NCI-H1048 (cell line): ENCODE data around the gene SRRM2.

Experiments used
- DNase-seq: peaks from one replicate; lab custom pipeline; 2025; lab: John Stamatoyannopoulos, UW

Gene SRRM2

DNA sequence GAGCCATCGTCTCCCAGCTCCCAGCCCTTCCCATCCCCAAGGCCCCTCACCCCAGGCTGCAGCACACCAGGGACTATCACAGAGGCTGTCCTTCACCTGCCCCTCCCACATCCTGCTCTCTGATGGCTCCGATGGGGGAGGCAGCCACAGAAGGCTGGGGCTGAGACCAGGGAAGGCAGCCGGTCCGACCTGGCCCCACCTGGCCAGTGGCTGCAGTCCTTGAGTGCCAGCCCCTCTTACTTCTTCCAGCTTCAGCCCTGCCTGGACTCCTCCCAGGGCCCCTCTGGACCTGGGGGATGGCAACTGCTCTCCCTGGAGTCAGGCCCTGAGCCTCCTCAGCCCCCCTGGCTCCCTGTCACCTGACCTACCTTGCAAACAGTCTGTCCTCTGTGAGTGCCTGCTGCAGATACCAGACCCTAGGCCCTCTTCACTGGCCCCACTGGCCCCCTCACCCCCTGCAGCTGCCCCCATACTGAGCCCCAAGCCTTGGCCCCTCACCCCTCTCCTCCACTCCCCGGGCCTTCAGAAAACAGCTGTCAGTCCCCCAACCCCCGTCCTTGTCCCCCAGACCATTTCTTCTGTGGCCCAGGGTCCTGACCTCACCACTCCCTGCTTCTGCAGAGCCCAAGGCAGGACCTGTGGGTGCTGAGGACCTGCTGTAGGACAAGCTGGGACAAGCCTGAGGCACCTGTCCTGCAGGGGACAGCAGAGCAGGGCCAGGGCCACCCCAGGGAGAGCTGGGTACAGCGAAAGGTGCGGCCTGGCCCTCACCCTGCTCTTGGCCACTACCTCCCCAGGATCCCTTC, 12.6 kb upstream of the SRRM2 start:
- DNase-seq, result no peak

DNA sequence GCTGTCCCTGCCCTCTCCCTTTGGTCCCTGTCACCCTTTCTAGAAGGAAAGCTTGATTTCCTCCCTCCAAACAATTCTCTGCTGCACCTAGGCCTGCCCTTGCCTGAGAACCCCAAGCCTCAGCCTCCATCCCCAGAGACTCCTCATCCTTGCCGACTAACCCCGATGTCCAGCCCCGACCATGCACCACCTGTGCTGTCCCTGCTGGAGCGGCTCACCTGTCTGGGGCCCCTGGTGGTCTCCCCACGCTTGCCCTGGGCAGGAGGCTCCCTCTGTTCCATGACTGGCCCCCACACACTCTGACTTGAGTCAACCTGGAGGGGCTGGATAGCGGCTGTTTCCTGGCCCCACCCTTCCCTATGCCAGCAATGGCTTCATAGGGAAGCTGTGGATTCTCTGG, 12.0 kb upstream of the SRRM2 start:
- DNase-seq, result no peak

DNA sequence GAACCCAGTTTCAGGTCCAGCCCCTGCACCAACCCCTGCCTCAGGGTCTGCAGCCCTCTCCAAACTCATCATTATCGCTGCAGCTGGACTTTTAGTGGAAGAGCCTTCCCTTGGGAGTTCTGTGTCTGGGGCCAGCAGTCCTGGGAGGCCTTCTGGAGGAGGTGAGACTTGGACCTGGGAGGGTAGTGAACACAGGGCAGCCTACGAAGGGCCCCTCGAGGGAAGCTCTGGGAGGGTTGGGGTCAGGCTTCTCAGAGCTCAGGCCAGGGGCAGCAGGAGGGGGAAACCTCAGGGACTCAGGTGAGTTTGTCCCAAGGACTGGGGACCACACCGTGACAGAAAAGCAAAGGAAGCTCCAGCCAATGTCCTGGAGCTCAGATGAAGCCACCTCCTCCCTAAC, 11.3 kb upstream of the SRRM2 start:
- DNase-seq, result no peak

DNA sequence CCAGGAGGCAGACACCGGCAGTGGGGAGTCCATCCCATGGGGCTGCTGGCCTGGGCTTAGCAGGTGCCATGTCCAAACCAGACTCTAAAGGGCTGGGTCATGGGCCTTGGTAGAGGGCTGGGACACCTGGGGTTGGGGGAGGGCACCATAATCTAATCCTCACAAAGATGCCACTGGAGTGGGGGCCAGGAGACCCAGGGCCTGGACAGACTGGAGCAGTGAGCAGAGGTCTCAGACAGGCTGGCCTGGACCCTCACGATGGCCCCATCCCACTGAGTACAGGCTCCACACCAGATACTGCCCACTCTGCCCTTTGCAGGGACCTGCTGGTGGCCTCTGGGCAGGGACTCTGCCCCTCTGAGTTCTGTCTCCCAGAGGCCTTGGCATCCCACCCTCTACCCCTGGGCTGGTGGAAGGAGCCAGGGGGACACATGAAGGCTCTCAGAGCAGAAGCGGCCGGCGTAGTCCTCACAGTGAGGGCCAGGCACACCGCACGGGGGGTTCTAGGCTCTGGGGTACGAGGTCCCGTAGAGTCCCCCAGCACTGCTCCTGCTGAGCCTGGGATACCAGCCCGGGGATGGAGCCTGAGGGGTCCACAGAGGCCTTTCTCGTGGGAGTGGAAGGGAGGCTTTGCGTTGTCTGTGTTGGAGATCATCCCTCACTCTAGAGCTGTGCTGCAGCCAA, 10.0 kb upstream of the SRRM2 start:
- DNase-seq, result no peak

DNA sequence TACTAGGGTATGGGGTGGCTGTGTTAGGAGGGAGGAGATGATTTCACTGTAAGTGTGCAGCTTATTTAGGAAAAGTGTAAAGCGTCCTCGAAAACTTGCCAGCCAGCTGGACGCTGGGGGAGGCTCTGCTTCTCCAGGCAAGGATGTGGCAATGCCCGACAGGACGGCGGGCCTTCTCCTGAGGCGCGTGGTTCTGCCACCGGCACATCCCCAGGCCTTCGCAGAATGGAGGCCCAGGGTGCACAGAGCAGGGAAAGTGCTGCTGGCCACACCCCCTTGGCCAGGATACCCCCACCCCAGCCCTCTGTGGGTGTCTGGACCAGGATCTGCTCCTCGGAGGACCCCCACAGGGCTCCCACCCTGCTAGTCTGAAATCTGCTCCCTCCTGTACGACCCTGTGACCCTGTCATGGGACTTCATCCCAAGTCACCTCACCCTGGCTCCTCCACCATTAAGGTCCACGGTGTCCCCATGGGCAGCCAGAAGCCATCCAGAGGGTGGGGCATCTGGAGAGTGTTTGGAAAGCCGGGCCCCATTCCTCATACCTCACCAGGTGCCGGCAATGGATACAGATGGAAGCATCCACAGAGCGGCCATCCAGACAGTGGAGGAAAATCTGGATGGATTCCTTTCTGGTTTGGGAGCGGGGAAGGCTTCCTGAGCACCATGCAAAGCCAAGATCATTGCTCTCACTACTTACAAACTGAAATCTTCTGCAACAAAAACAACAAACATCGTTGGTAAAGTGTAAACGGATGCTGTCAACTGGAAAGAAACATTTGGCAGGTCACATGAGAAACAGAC, 9.2 kb upstream of the SRRM2 start:
- no peak for DNase-seq

DNA sequence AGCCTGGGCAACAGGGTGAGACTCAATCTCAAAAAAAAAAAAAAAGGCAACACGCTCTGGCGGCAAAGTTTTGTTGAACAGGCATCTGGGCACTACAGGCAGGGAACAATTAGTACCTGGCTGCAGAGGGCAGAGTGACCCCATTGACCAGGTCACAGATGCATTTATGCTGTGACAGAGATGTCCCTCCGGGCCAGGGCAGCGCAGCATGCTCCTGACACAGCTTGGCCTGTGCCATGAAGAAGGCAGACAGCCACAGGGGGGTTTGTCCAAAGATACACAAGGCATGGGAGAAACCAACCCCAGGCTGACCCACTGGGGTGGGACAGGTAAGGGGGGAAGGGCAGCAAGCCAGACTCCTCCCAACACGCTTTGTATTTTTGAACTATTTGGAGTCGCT, 7.7 kb upstream of the SRRM2 start:
- DNase-seq, result no peak

DNA sequence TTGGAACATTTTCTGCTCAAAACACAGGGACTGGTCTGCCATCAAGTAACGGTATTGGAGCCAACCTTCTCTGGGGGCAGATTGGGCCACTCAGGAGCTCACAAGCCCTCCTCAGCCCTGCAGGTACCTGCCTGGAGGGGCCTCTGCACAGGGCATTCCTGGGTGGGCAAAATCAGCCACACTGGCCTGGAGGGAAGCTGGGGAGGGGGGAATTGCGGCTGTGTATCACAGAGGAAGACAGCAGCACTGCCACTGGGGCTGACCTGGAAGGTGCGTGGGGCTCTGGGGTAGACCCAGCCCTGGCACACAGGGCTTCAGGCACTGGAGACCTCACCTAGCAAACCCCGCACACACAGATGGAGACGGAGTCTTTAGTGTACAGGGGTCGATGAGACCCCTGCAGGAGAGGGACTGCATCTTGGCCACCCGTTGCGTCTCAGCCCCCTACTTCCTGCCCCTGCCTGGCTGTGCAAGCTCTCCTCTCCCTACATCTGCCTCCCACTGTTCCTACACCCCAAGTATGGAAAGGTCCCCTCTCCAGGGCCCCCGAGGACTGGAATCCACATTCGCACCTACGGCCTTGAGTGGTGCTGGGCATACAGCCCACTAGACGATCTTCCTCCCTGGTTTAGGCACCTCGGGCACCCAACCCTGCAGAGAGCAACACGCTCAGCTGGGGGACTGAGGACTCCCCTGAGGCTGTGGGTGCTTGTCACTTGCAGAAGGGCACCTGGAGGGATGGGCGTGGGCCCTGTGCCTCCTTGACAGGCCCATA, 7.1 kb upstream of the SRRM2 start:
- DNase-seq, result no peak

DNA sequence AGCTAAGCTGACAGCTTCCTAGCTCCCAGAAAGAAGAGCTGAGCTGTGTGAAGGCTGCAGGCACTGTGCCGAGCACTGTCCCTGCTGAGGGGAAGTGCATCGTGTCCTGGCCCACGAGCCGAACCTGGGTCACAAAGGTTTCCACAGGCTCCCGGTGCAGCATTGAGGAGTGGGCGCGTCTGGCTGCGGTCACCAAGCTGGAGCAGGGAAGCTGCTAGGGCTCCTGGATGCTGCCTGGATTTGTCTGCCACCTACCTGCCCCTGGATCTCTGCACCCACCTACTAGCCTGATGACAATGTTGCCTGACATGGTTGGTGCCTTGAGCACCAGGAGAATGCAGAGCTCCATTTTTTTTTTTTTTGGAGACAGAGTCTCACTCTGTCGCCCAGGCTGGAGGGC, 6.5 kb upstream of the SRRM2 start:
- no peak for DNase-seq

DNA sequence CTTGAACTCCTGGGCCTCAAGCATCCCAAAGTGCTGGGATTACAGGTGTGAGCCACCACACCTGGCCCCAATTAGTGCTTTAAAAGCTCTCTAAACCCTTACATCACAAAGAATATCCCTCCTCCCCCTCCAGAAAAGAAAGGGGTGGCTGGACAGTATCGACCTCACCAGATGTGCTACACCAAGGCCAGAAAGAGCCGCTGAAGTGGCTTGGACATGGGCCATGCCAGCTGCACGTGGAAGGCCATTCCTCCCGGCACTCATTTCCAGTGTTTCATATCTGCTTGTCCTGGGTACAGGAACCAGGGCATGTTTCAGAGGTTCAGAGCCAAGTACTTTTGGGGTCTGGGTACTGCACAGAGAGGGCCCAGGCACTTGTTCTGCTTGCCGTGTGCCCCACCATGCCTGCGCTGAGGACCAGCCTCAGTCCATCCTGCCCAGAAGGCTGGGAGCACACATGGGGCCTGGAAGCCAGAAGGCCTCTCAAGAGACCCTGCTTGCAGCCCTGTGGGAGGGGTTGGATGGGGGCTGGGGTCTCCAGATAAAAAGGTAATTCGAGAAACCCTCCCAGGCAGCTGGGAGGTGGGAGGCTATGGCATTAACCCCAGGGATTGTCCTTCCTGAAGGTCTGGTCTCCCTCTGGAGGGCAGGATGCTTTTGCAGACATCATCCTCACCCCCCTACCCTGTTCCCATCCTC, 3.5 kb upstream of the SRRM2 start:
- no peak for DNase-seq

DNA sequence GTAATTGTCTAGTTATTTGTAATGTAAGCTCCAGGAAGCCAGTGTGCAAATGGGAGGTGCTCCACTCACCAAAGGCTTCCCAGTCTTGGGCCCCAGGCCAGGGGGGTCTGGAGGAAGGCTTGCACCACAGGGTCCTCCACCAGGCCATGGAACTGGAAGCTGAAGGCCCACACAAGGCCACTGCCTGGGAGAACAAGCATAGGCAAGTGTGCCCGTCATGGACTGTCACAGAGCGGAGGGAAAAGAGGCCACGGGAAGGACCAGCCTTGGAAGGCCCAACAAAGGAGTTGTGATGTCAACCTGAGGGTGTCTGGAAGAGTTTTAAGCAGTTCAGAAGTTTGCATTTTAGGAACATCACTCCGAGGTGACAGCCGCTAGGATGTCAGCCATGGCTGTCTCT, 3.0 kb upstream of the SRRM2 start:
- no peak for DNase-seq

DNA sequence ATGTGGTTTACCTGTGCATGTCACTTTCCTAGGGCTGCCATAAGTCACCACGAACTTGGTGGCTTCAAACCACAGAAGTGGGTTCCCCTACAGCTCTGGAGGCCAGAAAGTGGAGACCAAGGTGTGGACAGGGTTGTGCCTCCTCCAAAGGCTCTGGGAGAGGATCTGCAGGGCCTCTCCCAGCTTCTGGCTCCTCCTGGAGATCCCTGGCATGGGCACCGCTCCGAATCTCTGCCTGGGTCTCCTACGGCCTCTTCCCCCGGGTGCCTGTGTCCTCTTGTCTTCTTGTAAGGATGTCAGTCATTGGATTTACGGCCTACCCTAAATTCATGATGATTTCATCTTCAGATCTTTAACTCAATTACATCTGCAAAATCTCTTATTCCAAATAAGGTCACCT, 2.5 kb upstream of the SRRM2 start:
- no peak for DNase-seq

DNA sequence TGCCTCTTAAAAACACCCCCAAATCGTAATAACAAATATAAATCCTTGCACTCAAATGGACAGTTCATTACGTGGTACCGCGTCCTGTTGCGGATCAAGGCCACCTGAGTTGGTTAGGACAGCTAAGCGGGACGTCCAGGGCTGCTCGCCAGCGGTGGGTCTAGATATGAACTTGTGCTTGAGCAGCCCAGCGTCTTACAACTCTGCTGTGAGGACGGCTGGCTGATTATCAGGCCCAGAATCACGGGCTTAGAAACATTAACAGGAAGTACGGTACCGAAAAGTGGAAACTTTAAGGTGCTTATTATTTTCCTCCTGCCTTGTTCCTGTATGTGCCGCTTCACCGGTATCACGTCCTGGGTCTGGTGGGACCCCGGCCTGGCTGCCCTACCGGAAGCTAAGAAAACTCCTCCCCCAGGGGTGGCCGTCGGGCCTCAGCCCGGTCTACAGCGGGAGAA, 832 bp upstream of the SRRM2 start:
- DNase-seq, result no peak

DNA sequence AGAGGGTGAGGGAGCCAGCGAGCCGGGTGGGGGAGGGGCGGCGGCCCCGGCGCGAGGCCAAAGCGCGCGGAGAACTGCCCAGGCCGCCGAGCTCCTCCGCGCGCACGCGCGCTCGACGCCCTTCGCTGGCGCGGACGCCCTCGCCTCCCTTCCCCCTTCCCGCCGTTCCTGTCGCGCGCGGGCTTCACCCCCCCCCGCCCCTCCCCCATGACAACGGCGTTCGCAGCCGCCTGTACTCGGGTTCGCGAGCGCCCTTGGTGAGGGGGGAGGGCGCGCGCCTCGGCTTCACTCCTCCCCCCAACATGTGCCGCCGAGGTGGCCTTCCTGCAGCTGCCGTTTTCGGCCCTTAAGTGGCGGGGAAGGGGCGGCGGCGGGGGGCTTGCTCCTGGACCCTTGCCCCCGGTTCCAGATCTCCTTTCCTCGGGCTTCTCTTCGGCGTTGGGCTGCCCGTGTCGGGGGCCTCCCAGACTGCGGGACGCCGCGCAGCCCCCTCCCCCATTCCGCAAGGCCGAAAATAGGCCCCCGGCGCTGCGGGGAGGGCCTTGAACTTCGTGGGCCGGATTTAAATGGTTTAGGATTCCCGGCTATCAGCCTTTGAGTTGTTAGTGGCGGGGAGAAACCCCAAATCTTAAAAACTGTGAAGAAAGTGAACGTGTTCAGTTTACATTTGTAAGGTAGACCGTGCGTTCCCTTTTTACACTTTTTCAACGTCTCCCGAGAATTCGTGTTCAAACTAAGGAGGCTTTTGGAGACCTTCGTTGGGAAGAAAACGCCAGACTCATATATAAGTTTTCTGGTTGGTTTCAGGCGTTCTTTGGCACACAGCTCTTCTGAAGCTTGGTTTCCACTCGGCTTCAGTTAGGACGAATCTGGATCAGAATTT, 653 bp downstream of the SRRM2 start:
- DNase-seq, result peak; percentile 3

DNA sequence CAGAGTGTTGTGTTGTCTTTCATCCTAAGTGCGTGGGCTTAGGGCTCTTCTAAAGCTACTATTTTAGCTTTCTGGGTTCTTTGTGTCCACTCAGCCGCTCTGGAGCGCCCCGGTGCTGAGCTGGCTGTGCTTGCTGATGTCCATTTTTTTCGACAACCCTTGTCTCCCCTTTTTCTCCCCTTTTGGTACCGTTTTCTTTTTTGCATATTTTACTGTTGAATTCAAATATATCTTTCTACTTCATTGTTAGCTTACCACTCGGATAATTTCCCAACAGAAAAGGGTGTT, 1.2 kb downstream of the SRRM2 start:
- no peak for DNase-seq

DNA sequence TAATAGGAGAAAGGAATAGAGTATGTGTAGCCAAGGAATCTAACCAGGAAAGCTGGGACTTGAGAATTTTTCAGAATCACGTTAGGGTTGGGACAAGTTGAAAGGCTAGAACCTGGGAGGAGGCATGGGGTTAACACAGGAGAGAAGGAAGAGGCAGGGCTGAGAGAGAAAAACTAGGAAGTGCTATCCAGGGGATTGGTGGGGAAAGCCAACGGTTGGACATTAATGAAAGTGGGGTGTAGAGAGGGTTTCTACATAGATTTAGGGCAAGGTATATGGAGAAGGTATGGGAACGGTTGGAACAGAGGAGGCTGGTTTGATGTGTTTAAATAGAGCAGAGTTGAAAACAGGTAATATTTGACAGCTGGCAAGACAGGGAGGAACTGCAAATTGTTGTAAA, 2.7 kb downstream of the SRRM2 start:
- no peak for DNase-seq

DNA sequence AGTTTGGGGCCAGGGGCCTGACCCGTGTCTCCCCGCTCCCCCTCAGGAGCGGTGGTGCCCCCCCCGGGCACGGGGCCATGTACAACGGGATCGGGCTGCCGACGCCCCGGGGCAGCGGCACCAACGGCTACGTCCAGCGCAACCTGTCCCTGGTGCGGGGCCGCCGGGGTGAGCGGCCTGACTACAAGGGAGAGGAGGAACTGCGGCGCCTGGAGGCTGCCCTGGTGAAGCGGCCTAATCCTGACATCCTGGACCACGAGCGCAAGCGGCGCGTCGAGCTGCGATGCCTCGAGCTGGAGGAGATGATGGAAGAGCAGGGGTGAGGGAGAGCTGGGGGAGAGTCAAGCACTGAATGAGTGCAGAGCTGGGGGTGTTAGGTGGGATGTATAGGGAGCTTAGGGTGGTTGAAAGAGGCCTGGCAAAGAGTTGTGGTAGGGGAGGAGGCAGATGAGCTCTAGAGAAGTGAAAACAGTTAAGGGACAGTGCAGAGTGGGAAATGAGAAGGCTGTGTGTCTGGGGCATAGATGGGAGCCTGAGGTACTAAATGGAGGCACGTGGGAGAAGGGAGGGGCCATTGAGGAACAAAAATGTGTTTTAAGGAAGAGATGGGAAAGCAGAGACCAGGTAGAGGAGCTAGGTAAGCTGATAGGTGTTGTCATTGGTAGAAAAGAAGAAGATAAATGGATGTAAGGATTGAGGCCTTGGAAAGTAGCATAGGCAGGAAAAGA, 4.0 kb downstream of the SRRM2 start:
- no peak for DNase-seq

DNA sequence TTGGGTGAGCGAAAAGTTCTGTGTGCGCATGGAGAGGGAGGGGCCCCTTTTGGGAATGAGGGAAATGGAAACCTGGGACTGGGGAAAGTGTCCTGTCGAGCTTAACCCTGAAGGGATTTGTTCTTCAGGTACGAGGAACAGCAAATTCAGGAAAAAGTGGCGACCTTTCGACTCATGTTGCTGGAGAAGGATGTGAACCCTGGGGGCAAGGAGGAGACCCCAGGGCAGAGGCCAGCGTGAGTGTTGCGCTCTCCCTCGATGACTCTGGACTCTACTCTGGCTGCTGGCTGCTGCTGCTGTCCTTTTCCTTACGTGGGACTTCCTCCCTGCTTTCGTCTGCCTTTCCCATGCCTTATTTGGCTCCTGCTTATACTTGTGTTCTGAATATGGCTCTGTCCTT, 4.9 kb downstream of the SRRM2 start:
- DNase-seq, result no peak

DNA sequence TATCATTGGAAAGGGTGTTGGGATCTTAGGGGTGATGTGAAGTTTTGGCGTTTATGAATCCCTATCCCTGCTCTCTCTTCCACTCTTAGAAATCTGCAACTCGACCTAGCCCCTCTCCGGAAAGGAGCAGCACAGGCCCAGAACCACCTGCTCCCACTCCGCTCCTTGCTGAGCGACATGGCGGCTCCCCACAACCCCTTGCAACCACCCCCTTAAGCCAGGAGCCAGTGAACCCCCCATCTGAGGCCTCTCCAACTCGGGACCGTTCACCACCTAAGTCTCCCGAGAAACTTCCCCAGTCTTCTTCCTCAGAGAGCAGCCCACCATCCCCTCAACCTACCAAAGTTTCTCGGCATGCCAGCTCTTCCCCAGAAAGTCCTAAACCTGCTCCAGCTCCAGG, 9.0 kb downstream of the SRRM2 start:
- DNase-seq, result no peak

DNA sequence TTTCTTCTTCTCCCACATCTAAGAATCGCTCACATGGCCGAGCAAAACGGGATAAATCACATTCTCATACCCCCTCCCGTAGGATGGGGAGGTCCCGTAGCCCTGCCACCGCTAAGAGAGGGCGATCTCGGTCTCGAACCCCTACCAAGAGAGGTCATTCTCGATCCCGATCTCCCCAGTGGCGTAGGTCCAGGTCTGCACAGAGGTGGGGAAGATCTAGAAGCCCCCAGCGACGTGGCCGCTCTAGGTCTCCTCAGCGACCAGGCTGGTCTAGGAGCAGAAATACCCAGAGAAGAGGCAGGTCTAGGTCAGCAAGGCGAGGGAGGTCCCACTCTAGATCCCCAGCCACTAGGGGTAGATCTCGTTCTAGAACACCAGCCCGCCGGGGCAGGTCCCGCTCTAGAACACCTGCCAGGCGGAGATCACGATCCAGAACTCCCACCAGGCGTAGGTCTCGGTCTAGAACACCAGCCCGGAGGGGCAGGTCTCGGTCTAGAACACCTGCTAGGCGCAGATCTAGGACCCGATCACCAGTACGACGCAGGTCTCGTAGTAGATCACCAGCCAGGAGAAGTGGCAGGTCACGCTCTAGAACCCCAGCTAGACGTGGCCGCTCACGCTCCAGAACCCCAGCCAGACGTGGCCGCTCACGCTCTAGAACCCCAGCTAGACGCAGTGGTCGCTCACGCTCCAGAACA, 9.6 kb downstream of the SRRM2 start:
- DNase-seq, result no peak
